Measurements from ENCODE around the gene AXL. TPM values are rescaled to one million over a fixed set of nuclear protein-coding genes. Genes with fewer than 3 reads are reported as not detected.

AXL gene
- total and polyA plus RNA-seq, 9 of the 15 experiments (the other 6 are each of a cell fraction or from before 2014, with no cell fraction given) = 0.80 to 6.6 (median 1.6) TPM

DNA sequence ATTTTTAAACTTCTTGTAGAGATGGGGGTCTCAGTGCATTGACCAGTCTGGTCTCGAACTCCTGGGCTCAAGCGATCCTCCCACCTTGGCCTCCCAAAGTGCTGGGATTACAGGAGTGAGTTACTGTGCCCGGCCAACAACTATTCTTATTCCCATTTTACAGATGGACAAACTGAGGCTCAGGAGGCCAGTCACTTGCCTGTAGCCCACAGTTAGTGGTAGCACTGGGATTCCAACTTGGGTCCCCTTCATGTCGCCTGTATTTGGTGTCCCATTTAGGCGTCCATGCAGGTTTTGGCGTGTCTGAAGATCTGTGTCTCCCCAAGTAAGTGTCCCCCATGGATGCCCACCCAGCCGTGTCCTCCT is 791 bp upstream of the AXL start (continued):
- TF ChIP-seq, protein P1, sequence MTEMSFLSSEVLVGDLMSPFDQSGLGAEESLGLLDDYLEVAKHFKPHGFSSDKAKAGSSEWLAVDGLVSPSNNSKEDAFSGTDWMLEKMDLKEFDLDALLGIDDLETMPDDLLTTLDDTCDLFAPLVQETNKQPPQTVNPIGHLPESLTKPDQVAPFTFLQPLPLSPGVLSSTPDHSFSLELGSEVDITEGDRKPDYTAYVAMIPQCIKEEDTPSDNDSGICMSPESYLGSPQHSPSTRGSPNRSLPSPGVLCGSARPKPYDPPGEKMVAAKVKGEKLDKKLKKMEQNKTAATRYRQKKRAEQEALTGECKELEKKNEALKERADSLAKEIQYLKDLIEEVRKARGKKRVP (CRISPR knock-in tag; IDR thresholded peaks at IDR 0.05) = no peak
- TF ChIP-seq ZFX (CRISPR knock-in tag; IDR thresholded peaks at IDR 0.05) (0 out of 2 replicates have a peak, but pooled peaks have one; percentile 15), RBM15 (IDR thresholded peaks at IDR 0.05; ENCODE audit: insufficient read depth, low read length) (no peak), KDM2B (CRISPR knock-in tag; IDR thresholded peaks at IDR 0.05) (no peak), FOXA3 (CRISPR knock-in tag; conservative IDR thresholded peaks at IDR 0.05 in 1 of 2, IDR thresholded peaks at IDR 0.05 in 1 of 2) (no peak), RCOR1 (IDR thresholded peaks at IDR 0.05; ENCODE audit: borderline replicate concordance in 1 of 2, low read depth in 2 of 2, low read length in 2 of 2) (peak in 1 of 2 experiments; percentile 57; a peak in 1 of 4 replicates), RBM34 (IDR thresholded peaks at IDR 0.05; ENCODE audit: borderline replicate concordance, insufficient read depth, low read length) (no peak), BDP1 (IDR thresholded peaks at IDR 0.05; ENCODE audit: insufficient read depth, insufficient read length) (no peak), TOE1 (IDR thresholded peaks at IDR 0.05; ENCODE audit: borderline replicate concordance) (no peak), TOE1 (CRISPR knock-in tag; IDR thresholded peaks at IDR 0.05; ENCODE audit: borderline replicate concordance, low read depth) (no peak)
- TF ChIP-seq, protein P2, sequence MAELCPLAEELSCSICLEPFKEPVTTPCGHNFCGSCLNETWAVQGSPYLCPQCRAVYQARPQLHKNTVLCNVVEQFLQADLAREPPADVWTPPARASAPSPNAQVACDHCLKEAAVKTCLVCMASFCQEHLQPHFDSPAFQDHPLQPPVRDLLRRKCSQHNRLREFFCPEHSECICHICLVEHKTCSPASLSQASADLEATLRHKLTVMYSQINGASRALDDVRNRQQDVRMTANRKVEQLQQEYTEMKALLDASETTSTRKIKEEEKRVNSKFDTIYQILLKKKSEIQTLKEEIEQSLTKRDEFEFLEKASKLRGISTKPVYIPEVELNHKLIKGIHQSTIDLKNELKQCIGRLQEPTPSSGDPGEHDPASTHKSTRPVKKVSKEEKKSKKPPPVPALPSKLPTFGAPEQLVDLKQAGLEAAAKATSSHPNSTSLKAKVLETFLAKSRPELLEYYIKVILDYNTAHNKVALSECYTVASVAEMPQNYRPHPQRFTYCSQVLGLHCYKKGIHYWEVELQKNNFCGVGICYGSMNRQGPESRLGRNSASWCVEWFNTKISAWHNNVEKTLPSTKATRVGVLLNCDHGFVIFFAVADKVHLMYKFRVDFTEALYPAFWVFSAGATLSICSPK (IDR thresholded peaks at IDR 0.05; ENCODE audit: borderline replicate concordance) = no peak
- TF ChIP-seq, protein P3, sequence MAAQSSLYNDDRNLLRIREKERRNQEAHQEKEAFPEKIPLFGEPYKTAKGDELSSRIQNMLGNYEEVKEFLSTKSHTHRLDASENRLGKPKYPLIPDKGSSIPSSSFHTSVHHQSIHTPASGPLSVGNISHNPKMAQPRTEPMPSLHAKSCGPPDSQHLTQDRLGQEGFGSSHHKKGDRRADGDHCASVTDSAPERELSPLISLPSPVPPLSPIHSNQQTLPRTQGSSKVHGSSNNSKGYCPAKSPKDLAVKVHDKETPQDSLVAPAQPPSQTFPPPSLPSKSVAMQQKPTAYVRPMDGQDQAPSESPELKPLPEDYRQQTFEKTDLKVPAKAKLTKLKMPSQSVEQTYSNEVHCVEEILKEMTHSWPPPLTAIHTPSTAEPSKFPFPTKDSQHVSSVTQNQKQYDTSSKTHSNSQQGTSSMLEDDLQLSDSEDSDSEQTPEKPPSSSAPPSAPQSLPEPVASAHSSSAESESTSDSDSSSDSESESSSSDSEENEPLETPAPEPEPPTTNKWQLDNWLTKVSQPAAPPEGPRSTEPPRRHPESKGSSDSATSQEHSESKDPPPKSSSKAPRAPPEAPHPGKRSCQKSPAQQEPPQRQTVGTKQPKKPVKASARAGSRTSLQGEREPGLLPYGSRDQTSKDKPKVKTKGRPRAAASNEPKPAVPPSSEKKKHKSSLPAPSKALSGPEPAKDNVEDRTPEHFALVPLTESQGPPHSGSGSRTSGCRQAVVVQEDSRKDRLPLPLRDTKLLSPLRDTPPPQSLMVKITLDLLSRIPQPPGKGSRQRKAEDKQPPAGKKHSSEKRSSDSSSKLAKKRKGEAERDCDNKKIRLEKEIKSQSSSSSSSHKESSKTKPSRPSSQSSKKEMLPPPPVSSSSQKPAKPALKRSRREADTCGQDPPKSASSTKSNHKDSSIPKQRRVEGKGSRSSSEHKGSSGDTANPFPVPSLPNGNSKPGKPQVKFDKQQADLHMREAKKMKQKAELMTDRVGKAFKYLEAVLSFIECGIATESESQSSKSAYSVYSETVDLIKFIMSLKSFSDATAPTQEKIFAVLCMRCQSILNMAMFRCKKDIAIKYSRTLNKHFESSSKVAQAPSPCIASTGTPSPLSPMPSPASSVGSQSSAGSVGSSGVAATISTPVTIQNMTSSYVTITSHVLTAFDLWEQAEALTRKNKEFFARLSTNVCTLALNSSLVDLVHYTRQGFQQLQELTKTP (IDR thresholded peaks at IDR 0.05; ENCODE audit: low read depth in 1 of 2, partially characterized antibody in 2 of 2) = no peak
